Lower leg skin (tissue), 4 donors: ENCODE data around the gene SUMO3. TPM values are rescaled to one million over a fixed set of nuclear protein-coding genes. Genes with fewer than 3 reads are reported as not detected.
A peak's percentile ranks its signal among the peaks of the same experiment; 100 is the strongest.

Experiments used
- DNase-seq, 2 donors: peaks; one replicate each; pipeline ENCODE4 v3.0.0-alpha.2; 2019; ENCODE audit warnings: low spot score in 2 of 2
- H3K4me3 ChIP-seq: fragments of 200-600 bp; sonication (generic); 2 replicates; pipeline ENCODE4 v1.5.1; 2017; ENCODE audit warnings: mild to moderate bottlenecking, low read depth; ENCODE audit not compliant: poor library complexity, severe bottlenecking
- CTCF ChIP-seq, 3 donors: fragments of 450-650 bp; IDR thresholded peaks; one replicate each; pipeline ENCODE4 v1.5.1; 2016; ENCODE audit warnings: antibody characterized with exemption in 3 of 3, mild to moderate bottlenecking in 3 of 3, moderate library complexity in 2 of 3
- POLR2A ChIP-seq, 2 donors: fragments of 450-650 bp; IDR thresholded peaks; one replicate each; pipeline ENCODE4 v1.6.1; 2016 to 2017; ENCODE audit warnings: antibody characterized with exemption in 2 of 2, mild to moderate bottlenecking in 1 of 2, moderate library complexity in 1 of 2
- WGBS, 2 donors: methylation state at CpG; one replicate each; pipeline ENCODE4 v1.1.5; 2018; 5-methylcytosine and 5-hydroxymethylcytosine counted together
- intact Hi-C: fragments of 100-400 bp; cut with DNase I; formaldehyde crosslinking; loops from one replicate; pipeline ENCODE4 v1.15.0; 2023; ENCODE audit warnings: low total_unique reads
- total RNA-seq, 4 donors: library from RNA; depleted of rRNA; stranded (reverse); fragments of >200 nt; gene quantifications; one replicate each; pipeline ENCODE4 v1.1.0, GENCODE V29; 2016

SUMO3 gene
- total RNA-seq, 4 donors from 2014 or later, result 35.6 to 52.6 (median 42.5) TPM

DNA sequence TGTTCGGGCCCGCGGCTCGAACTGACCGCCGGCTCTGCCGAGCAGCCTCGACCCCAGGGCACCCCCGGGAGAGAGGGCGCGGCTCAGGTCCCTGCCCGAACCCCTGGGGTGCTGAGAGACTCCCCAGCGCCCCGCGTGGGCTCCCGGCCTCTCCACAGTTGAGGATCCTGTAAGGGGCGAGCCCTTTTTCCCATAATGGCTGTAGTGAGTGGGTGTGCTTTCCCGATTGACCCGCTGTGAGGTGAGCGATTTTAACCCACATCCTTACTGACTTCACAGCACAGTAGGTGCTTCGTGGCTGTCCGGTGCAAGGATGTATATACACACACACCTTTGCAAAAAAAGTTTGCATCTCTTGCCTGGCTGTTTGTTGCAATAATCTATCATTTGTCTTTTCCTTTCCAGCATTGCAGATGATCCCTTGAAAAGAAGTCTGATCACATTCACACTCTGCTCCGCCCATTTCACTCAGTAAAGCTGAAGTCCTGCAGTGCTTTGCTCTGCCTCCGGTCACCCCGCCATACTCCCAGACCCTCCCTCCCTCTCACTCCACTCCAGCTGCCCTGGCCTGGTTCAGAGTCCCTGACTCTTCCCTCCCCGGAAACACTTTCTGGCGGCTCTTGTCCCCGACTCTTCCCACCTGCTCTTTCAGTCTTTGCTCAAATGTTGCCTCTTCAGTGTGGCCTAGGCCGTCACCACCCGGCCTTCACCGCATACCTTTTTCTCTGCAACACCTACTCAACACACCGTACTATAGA, 15.3 kb downstream of the SUMO3 start:
- H3K4me3 ChIP-seq, result peak overlapping the region; percentile 76
- WGBS, 2 donors, result 32 to 44% methylated on average over 17 to 23 of the region's 32 CpGs
- intact Hi-C loops, result loop anchor here (10.0 kb wide), 1 partner anchor 132 kb away; no protein-coding TSS in a partner anchor
- no peak for DNase-seq
- no peak for TF ChIP-seq CTCF (IDR thresholded peaks at IDR 0.05)

DNA sequence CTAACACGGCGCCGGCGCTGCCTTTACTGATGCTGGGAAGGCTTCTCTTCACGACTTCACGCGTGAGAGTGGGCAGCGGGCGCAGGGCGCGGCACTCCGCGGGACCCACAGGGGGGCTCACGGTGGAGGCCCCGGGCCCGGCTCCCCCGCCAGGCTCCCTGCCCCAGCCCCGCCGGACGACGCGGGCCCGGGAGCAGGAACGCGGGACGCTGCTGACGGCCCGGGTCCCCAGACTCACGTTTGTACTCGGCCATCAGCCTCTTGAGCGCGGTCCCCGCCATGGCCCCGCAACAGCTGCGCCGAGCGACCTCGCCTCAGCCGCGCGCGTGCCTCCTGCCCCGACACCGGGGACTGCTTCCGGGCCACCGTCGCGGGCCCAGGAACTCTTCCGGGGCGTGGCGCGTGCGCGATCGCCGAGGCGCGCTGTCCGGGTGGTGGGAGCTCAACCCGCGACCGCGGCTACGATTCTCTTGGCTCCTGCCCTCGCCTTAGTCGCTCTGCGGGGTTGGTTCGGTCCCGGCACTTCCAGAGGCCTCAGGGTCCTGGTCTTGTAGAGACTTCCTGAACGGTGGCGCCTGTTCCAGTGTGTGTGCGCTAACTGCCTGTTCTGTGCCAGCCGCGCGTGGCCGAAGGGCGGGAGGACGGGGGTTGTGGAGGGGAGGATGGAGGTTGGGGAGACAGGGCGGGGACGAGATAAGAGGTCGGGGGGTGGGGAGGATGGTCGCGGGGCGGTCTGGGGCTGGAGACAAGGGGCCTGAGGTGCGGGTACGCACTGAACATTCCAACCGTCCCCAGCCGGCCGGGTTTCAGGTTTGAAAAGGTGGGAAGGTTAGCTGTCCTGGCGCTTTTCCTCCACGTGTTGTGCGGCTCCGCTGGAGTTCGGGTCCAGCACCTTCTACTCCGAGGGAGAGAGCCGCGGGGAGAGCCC, 16.1 kb downstream of the SUMO3 start, which contains the start of gene UBE2G2:
TSS of gene UBE2G2 (minus strand) at position 353 of the 928 bp plus-strand sequence. CDS start at position 281, 72 bp downstream.
- WGBS, 2 donors, result 0 to 1% methylated on average over 42 to 74 of the region's 97 CpGs
- TF ChIP-seq CTCF (IDR thresholded peaks at IDR 0.05) (no peak), POLR2A (IDR thresholded peaks at IDR 0.05) (no peak)
- intact Hi-C loops, result loop anchor here (10.0 kb wide), 1 partner anchor 133 kb away; no protein-coding TSS in a partner anchor
- H3K4me3 ChIP-seq, result peak within 1 kb of the TSS; percentile 76
- peak; percentile 64 to 96 for DNase-seq

GRCh38 chr21:44800971-44801467, 16.8 kb downstream of the SUMO3 start:
- DNase-seq, result no peak
- H3K4me3 ChIP-seq, result peak overlapping the region; percentile 76
- TF ChIP-seq POLR2A (IDR thresholded peaks at IDR 0.05), result no peak
- no peak for TF ChIP-seq CTCF (IDR thresholded peaks at IDR 0.05)
- intact Hi-C loops, result loop anchor here (10.0 kb wide), 1 partner anchor 134 kb away; no protein-coding TSS in a partner anchor
- 2% methylated on average over 17 of the region's 17 CpGs for WGBS, 2 donors

DNA sequence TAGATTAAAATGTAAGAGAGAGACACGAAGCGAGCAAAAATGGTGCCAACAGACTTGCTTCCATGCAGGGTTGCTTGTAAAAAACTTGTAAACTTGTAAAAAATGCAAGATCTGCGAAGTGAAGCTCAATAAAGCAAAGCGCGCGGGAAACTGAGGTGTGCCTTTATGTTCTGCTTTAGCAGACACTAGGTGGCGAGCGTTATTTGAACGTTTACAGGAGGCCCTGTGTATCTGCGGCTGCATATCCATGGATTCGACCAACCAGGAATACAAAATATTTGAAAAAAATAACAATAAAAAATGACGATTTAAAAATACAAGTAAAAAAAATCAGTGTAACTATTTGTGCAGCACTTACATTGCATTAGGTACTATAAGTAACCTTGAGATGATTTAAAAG, 17.8 kb downstream of the SUMO3 start:
- TF ChIP-seq CTCF (IDR thresholded peaks at IDR 0.05) (no peak), POLR2A (IDR thresholded peaks at IDR 0.05) (no peak)
- DNase-seq, result no peak
- WGBS, 2 donors, result 36 to 45% methylated on average over 12 of the region's 12 CpGs
- H3K4me3 ChIP-seq, result no peak overlapping the region
- intact Hi-C loops, result loop anchor here (10.0 kb wide), 1 partner anchor 135 kb away; no protein-coding TSS in a partner anchor

GRCh38 chr21:44799646-44800045, 18.2 kb downstream of the SUMO3 start:
- intact Hi-C loops, result loop anchor here (10.0 kb wide), 1 partner anchor 135 kb away; no protein-coding TSS in a partner anchor
- no peak overlapping the region for H3K4me3 ChIP-seq
- no peak for DNase-seq
- WGBS, 2 donors, result 54 to 60% methylated on average over 1 of the region's 1 CpG
- no peak for TF ChIP-seq POLR2A (IDR thresholded peaks at IDR 0.05)
- TF ChIP-seq CTCF (IDR thresholded peaks at IDR 0.05), result no peak
